Measurements from ENCODE around the gene CUX1.
A peak's percentile ranks its signal among the peaks of the same experiment; 100 is the strongest.
"Not testable (repeated sequence)": the region's sequence is repeated elsewhere in the genome, so short reads cannot be mapped to it uniquely, and the experiment has no call there.

The CUX1 gene

GRCh38 chr7:101843293-101844271, 26.2 kb downstream of the CUX1 start:
- no peaks in the 10 kb centered on the region for H3K36me3 ChIP-seq (ENCODE audit: control insufficient read depth in 2 of 2, insufficient read depth in 2 of 2, low read length in 2 of 2)
- no peak overlapping the region for H3K27ac ChIP-seq (ENCODE audit: low read length)
- H3K4me1 ChIP-seq (ENCODE audit: control insufficient read depth, insufficient read depth, low read length): no peaks in the 10 kb centered on the region
- no peaks in the 10 kb centered on the region for H3K27me3 ChIP-seq (ENCODE audit: control insufficient read depth in 1 of 2, insufficient read depth in 2 of 2, low read length in 2 of 2)
- H3K9ac ChIP-seq (ENCODE audit: low read length in 2 of 2): no peak overlapping the region
- H3K9me3 ChIP-seq (ENCODE audit: control insufficient read depth in 2 of 2, low read length in 2 of 2): no peaks in the 10 kb centered on the region
- H3K4me3 ChIP-seq (ENCODE audit: low read length in 2 of 2): no peak overlapping the region

GRCh38 chr7:101845974-101846373, 28.5 kb downstream of the CUX1 start:
- Histone ChIP-seq H3K4me3 (ENCODE audit: low read length in 2 of 2) (no peak overlapping the region), H3K36me3 (ENCODE audit: control insufficient read depth in 2 of 2, insufficient read depth in 2 of 2, low read length in 2 of 2) (no peaks in the 10 kb centered on the region), H3K27me3 (ENCODE audit: control insufficient read depth in 1 of 2, insufficient read depth in 2 of 2, low read length in 2 of 2) (no peaks in the 10 kb centered on the region), H3K27ac (ENCODE audit: low read length) (no peak overlapping the region), H3K9ac (ENCODE audit: low read length in 2 of 2) (no peak overlapping the region), H3K9me3 (ENCODE audit: control insufficient read depth in 2 of 2, low read length in 2 of 2) (no peaks in the 10 kb centered on the region), H3K4me1 (ENCODE audit: control insufficient read depth, insufficient read depth, low read length) (no peaks in the 10 kb centered on the region)

GRCh38 chr7:101846800-101847538, 29.5 kb downstream of the CUX1 start:
- Histone ChIP-seq H3K27me3 (ENCODE audit: control insufficient read depth in 1 of 2, insufficient read depth in 2 of 2, low read length in 2 of 2) (no peaks in the 10 kb centered on the region), H3K27ac (ENCODE audit: low read length) (no peak overlapping the region), H3K9me3 (ENCODE audit: control insufficient read depth in 2 of 2, low read length in 2 of 2) (no peaks in the 10 kb centered on the region), H3K4me3 (ENCODE audit: low read length in 2 of 2) (no peak overlapping the region), H3K4me1 (ENCODE audit: control insufficient read depth, insufficient read depth, low read length) (no peaks in the 10 kb centered on the region), H3K36me3 (ENCODE audit: control insufficient read depth in 2 of 2, insufficient read depth in 2 of 2, low read length in 2 of 2) (no peaks in the 10 kb centered on the region), H3K9ac (ENCODE audit: low read length in 2 of 2) (no peak overlapping the region)

GRCh38 chr7:101848208-101848951, 31.0 kb downstream of the CUX1 start:
- Histone ChIP-seq H3K36me3 (ENCODE audit: control insufficient read depth in 2 of 2, insufficient read depth in 2 of 2, low read length in 2 of 2) (no peaks in the 10 kb centered on the region), H3K9me3 (ENCODE audit: control insufficient read depth in 2 of 2, low read length in 2 of 2) (no peaks in the 10 kb centered on the region), H3K27me3 (ENCODE audit: control insufficient read depth in 1 of 2, insufficient read depth in 2 of 2, low read length in 2 of 2) (no peaks in the 10 kb centered on the region), H3K4me1 (ENCODE audit: control insufficient read depth, insufficient read depth, low read length) (no peaks in the 10 kb centered on the region), H3K27ac (ENCODE audit: low read length) (no peak overlapping the region), H3K4me3 (ENCODE audit: low read length in 2 of 2) (no peak overlapping the region), H3K9ac (ENCODE audit: low read length in 2 of 2) (no peak overlapping the region)

GRCh38 chr7:101849314-101849713, 31.9 kb downstream of the CUX1 start:
- not testable (repeated sequence) for H3K4me1 ChIP-seq (ENCODE audit: control insufficient read depth, insufficient read depth, low read length); H3K9me3 ChIP-seq (ENCODE audit: control insufficient read depth in 2 of 2, low read length in 2 of 2); H3K9ac ChIP-seq (ENCODE audit: low read length in 2 of 2); H3K4me3 ChIP-seq (ENCODE audit: low read length in 2 of 2); H3K27ac ChIP-seq (ENCODE audit: low read length); H3K36me3 ChIP-seq (ENCODE audit: control insufficient read depth in 2 of 2, insufficient read depth in 2 of 2, low read length in 2 of 2); H3K27me3 ChIP-seq (ENCODE audit: control insufficient read depth in 1 of 2, insufficient read depth in 2 of 2, low read length in 2 of 2)

GRCh38 chr7:101852364-101852763, 34.9 kb downstream of the CUX1 start:
- not testable (repeated sequence) for H3K9me3 ChIP-seq (ENCODE audit: control insufficient read depth in 2 of 2, low read length in 2 of 2); H3K4me3 ChIP-seq (ENCODE audit: low read length in 2 of 2); H3K36me3 ChIP-seq (ENCODE audit: control insufficient read depth in 2 of 2, insufficient read depth in 2 of 2, low read length in 2 of 2); H3K27ac ChIP-seq (ENCODE audit: low read length); H3K9ac ChIP-seq (ENCODE audit: low read length in 2 of 2); H3K27me3 ChIP-seq (ENCODE audit: control insufficient read depth in 1 of 2, insufficient read depth in 2 of 2, low read length in 2 of 2)
- peaks cover 15% of the 10 kb centered on the region for H3K4me1 ChIP-seq (ENCODE audit: control insufficient read depth, insufficient read depth, low read length)

GRCh38 chr7:101853684-101854083, 36.3 kb downstream of the CUX1 start:
- no peaks in the 10 kb centered on the region for H3K36me3 ChIP-seq (ENCODE audit: control insufficient read depth in 2 of 2, insufficient read depth in 2 of 2, low read length in 2 of 2)
- no peak overlapping the region for H3K27ac ChIP-seq (ENCODE audit: low read length)
- H3K9me3 ChIP-seq (ENCODE audit: control insufficient read depth in 2 of 2, low read length in 2 of 2): no peaks in the 10 kb centered on the region
- H3K4me3 ChIP-seq (ENCODE audit: low read length in 2 of 2): no peak overlapping the region
- no peaks in the 10 kb centered on the region for H3K27me3 ChIP-seq (ENCODE audit: control insufficient read depth in 1 of 2, insufficient read depth in 2 of 2, low read length in 2 of 2)
- no peak overlapping the region for H3K9ac ChIP-seq (ENCODE audit: low read length in 2 of 2)
- H3K4me1 ChIP-seq (ENCODE audit: control insufficient read depth, insufficient read depth, low read length): peaks cover 18% of the 10 kb centered on the region

GRCh38 chr7:101854084-101854865, 36.8 kb downstream of the CUX1 start:
- Histone ChIP-seq H3K4me1 (ENCODE audit: control insufficient read depth, insufficient read depth, low read length) (peaks cover 21% of the 10 kb centered on the region), H3K27ac (ENCODE audit: low read length) (no peak overlapping the region), H3K9me3 (ENCODE audit: control insufficient read depth in 2 of 2, low read length in 2 of 2) (no peaks in the 10 kb centered on the region), H3K27me3 (ENCODE audit: control insufficient read depth in 1 of 2, insufficient read depth in 2 of 2, low read length in 2 of 2) (no peaks in the 10 kb centered on the region), H3K9ac (ENCODE audit: low read length in 2 of 2) (no peak overlapping the region), H3K36me3 (ENCODE audit: control insufficient read depth in 2 of 2, insufficient read depth in 2 of 2, low read length in 2 of 2) (no peaks in the 10 kb centered on the region), H3K4me3 (ENCODE audit: low read length in 2 of 2) (no peak overlapping the region)

GRCh38 chr7:101856473-101857357, 39.3 kb downstream of the CUX1 start:
- Histone ChIP-seq H3K27me3 (ENCODE audit: control insufficient read depth in 1 of 2, insufficient read depth in 2 of 2, low read length in 2 of 2) (no peaks in the 10 kb centered on the region), H3K4me3 (ENCODE audit: low read length in 2 of 2) (peak overlapping the region; percentile 58 to 72), H3K27ac (ENCODE audit: low read length) (peak overlapping the region; percentile 85), H3K9ac (ENCODE audit: low read length in 2 of 2) (peak overlapping the region; percentile 46 to 78), H3K9me3 (ENCODE audit: control insufficient read depth in 2 of 2, low read length in 2 of 2) (no peaks in the 10 kb centered on the region), H3K36me3 (ENCODE audit: control insufficient read depth in 2 of 2, insufficient read depth in 2 of 2, low read length in 2 of 2) (no peaks in the 10 kb centered on the region), H3K4me1 (ENCODE audit: control insufficient read depth, insufficient read depth, low read length) (peaks cover 21% of the 10 kb centered on the region)
